Measurements from ENCODE around the gene C1D. TPM values are rescaled to one million over a fixed set of nuclear protein-coding genes. Genes with fewer than 3 reads are reported as not detected.

Gene C1D
- 17.7 and 28.2 TPM in 2 replicates for total RNA-seq (2014; rRNA removed; shearing (Covaris generic))

GRCh38 chr2:68062680-68063387 lies at the start of gene C1D:
Gene C1D (minus strand): TSS chr2:68063004. CDS start chr2:68047310, 15,694 bp downstream.

Other genes with a start within 250 kb of the C1D start
- 56.6 and 61.3 TPM in 2 replicates for gene PNO1, start 94.9 kb upstream of the C1D start, total RNA-seq (2014; rRNA removed; shearing (Covaris generic))
- gene PPP3R1, start 189.5 kb upstream of the C1D start, total RNA-seq (2014; rRNA removed; shearing (Covaris generic)) = 11.0 and 11.6 TPM in 2 replicates

Measured in A375 (cell line).